ENCODE data around the gene JPH4.

JPH4 gene

DNA sequence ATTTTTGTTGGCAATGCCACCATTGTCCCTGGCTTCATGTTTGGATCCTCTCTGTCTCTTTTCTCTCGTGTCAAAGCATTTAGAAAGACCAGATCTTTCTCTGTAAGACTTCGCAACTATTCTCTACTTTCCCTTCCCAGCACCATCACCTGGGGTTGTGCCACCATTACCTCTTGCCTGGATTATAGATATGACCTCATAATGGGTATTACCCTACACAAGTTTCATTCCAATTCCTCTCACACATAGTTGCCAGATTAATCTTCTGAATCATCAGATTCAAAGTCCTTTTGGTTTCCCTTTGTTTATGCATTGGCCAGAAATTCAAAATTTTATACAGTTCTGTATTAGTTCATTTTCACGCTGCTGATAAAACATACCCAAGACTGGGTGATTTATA is 30.4 kb upstream of the JPH4 start:
- TF ChIP-seq, protein P1, sequence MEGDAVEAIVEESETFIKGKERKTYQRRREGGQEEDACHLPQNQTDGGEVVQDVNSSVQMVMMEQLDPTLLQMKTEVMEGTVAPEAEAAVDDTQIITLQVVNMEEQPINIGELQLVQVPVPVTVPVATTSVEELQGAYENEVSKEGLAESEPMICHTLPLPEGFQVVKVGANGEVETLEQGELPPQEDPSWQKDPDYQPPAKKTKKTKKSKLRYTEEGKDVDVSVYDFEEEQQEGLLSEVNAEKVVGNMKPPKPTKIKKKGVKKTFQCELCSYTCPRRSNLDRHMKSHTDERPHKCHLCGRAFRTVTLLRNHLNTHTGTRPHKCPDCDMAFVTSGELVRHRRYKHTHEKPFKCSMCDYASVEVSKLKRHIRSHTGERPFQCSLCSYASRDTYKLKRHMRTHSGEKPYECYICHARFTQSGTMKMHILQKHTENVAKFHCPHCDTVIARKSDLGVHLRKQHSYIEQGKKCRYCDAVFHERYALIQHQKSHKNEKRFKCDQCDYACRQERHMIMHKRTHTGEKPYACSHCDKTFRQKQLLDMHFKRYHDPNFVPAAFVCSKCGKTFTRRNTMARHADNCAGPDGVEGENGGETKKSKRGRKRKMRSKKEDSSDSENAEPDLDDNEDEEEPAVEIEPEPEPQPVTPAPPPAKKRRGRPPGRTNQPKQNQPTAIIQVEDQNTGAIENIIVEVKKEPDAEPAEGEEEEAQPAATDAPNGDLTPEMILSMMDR (IDR thresholded peaks at IDR 0.05) = no peak
- Histone ChIP-seq H3K4me3 (no peak overlapping the region), H3K27ac (no peak overlapping the region)
- no peak for DNase-seq (ENCODE audit: low spot score)

DNA sequence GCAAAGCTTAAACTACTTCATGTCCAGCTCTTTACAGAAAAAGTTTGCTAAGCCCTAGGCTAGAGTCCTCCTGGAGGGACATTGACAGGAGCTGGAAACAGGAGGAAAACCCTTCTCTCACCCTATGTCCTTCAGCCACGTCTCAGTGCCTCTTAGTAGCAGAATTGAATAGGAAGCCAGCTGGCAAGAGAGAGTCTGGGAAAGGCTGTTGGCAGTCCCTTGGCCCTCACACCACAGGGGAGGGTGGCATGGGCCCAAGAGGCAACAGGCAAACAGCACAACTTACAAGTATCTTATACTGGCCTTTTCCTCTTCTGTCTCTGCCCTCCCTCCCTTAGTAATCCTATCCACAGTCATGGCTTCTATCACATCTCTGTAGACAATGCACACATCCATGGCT is 29.9 kb upstream of the JPH4 start:
- H3K27ac ChIP-seq = no peak overlapping the region
- no peak for DNase-seq (ENCODE audit: low spot score)
- no peak overlapping the region for H3K4me3 ChIP-seq
- TF ChIP-seq, protein P1 (IDR thresholded peaks at IDR 0.05) = no peak

DNA sequence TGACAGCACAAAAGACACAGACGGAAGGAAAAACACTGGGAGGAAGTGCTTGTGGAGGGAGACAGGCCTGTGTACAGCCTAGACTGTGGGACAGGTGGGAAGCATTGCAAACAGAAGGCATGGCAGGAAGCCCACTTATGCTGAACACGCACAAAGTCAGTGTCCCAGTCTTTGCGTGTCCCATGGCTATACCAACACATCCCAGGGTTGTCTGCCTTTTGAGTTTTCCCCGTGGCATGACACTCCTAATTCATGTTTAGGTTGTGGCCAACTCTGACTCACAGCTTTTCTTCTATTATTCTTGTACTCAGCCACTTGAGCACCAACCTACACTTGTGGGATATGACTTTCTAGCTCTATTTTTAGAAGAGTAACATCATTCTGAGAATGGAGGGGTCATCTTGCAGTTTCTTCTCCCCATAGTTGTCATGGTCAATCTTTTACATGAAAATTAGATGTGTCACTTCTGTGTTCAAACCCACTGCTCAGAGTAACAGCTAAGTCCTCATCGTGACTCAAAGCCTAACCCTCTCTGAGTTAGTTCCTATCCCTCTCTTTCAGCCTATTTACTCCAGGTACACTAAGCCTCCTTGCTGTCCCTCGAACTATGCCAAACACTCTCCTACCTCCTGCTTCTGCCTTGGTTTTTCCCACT is 27.5 kb upstream of the JPH4 start:
- Histone ChIP-seq H3K27ac (no peak overlapping the region), H3K4me3 (no peak overlapping the region)
- TF ChIP-seq, protein P1 (IDR thresholded peaks at IDR 0.05) = no peak
- no peak for DNase-seq (ENCODE audit: low spot score)

DNA sequence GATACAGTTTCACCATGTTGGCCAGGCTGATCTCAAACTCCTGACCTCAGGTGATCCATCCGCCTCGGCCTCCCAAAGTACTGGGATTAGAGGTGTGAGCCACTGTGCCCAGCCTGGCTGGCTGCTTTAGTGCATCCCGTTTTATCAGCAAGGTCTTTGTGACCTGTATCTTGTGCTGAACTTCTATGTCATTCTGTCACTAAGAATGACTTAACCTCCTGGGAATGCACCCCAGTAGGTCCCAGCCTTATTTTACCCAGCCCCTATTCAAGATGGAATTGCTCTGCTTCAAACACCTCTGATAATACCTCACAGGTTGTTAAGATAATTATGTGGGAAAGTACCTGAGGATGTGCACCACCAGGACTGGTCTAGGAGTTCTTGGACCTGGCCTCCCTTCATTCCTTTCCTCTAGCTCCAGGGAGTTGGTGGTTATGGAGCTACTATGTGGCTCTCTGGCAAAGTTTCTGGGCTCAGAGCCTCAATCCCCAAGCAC is 26.1 kb upstream of the JPH4 start:
- Histone ChIP-seq H3K27ac (no peak overlapping the region), H3K4me3 (no peak overlapping the region)
- TF ChIP-seq, protein P1 (IDR thresholded peaks at IDR 0.05) = no peak
- DNase-seq (ENCODE audit: low spot score) = no peak

DNA sequence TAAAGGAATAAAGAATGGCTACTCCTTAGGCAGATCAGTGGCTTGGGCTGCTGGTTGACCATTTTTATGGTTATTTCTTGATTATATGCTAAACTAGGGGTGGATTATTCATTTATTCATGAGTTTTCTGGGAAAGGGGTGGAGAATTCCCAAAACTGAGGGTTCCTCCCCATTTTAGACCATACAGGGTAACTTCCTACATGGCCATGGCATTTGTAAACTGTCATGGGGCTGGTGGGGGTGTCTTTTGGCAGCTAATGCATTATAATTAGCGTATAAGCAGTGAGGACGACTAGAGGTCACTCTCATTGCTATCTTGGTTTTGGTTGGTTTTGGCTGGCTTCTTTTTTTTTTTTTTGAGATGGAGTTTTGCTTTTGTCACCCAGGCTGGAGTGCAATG is 25.6 kb upstream of the JPH4 start:
- TF ChIP-seq, protein P1 (IDR thresholded peaks at IDR 0.05) = no peak
- no peak overlapping the region for H3K4me3 ChIP-seq

DNA sequence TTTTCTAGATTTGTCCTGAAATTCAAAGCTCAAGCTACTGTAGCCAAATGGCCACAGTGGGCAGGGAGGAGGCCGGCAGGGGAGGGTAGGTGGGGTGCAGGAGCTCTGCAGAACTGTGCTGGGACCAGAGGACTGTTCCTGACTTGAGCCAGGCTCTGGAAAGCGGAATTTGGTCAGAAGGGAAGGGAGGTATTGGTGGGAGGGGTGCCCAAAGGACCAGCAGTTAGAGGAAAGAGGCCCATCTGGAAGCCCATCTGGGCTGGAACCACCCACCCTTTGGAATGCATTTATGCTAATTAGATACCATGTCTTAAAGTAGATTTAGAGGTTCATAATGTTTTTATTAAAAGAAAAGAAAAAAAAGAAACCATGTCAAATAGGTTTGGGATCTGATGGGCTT is 24.5 kb upstream of the JPH4 start:
- Histone ChIP-seq H3K27ac (no peak overlapping the region), H3K4me3 (no peak overlapping the region)
- TF ChIP-seq, protein P1 (IDR thresholded peaks at IDR 0.05) = no peak
- DNase-seq (ENCODE audit: low spot score) = no peak

More for the DNA sequence above, 25.6 kb upstream of the JPH4 start:
- no peak for DNase-seq (ENCODE audit: low spot score)
- H3K27ac ChIP-seq = no peak overlapping the region
